ENCODE data around the gene CDIPT. TPM values are rescaled to one million over a fixed set of nuclear protein-coding genes. Genes with fewer than 3 reads are reported as not detected.

Gene CDIPT
- polyA plus RNA-seq, 1 donor from 2014 or later, result 95.6 TPM

DNA sequence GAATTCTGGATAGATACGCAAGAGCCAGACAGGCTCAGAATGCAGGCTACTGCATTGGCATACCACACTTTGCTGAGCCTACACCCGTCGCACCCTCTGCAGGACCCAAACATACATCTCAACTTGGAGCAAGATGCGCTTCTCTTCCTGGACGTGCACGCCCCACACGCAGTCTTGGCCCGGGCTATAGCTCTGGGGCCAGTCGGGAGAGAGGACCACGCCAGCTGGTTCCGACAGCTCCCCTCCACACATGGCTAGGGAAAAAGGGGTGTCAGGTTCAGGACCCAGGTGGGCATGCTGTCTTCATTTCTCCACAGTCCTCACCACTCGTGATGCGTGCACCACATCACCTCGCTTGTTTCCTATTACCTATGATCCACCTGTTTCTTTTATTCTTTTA, 15.1 kb upstream of the CDIPT start:
- Histone ChIP-seq H3K4me2 (ENCODE audit: low read length) (no peak overlapping the region), H3K9ac (ENCODE audit: low read length) (no peak overlapping the region), H4K20me1 (ENCODE audit: insufficient read depth) (no peaks in the 10 kb centered on the region), H3K9me3 (ENCODE audit: low read length) (no peaks in the 10 kb centered on the region), H3K27me3 (ENCODE audit: insufficient read depth, low read depth, low read length) (peaks cover 5% of the 10 kb centered on the region), H3K9me2 (ENCODE audit: insufficient read depth, low read length) (no peaks in the 10 kb centered on the region), H3K4me3 (ENCODE audit: low read length) (no peak overlapping the region), H3F3A (ENCODE audit: insufficient read depth, low read length, poor library complexity, severe bottlenecking) (no peaks in the 10 kb centered on the region), H3K36me3 (ENCODE audit: insufficient read depth, low read length) (no peaks in the 10 kb centered on the region), H2AFZ (ENCODE audit: low read depth, low read length) (no peak overlapping the region), H3K79me2 (replicated peaks; ENCODE audit: insufficient read depth, low read length) (no peaks in the 10 kb centered on the region), H3K27ac (ENCODE audit: low read length) (no peak overlapping the region)
- TF ChIP-seq SMC3 (conservative IDR thresholded peaks at IDR 0.05; ENCODE audit: poor library complexity) (no peak), POLR2AphosphoS5 (IDR thresholded peaks at IDR 0.05) (no peak), TAF1 (IDR thresholded peaks at IDR 0.05; ENCODE audit: low read depth) (no peak), EP300 (conservative IDR thresholded peaks at IDR 0.05; ENCODE audit: poor library complexity, severe bottlenecking) (no peak), RAD21 (conservative IDR thresholded peaks at IDR 0.05) (no peak), MXI1 (conservative IDR thresholded peaks at IDR 0.05; ENCODE audit: poor library complexity, severe bottlenecking) (no peak)
- TF ChIP-seq, protein P1, sequence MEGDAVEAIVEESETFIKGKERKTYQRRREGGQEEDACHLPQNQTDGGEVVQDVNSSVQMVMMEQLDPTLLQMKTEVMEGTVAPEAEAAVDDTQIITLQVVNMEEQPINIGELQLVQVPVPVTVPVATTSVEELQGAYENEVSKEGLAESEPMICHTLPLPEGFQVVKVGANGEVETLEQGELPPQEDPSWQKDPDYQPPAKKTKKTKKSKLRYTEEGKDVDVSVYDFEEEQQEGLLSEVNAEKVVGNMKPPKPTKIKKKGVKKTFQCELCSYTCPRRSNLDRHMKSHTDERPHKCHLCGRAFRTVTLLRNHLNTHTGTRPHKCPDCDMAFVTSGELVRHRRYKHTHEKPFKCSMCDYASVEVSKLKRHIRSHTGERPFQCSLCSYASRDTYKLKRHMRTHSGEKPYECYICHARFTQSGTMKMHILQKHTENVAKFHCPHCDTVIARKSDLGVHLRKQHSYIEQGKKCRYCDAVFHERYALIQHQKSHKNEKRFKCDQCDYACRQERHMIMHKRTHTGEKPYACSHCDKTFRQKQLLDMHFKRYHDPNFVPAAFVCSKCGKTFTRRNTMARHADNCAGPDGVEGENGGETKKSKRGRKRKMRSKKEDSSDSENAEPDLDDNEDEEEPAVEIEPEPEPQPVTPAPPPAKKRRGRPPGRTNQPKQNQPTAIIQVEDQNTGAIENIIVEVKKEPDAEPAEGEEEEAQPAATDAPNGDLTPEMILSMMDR (IDR thresholded peaks at IDR 0.05; ENCODE audit: poor library complexity, severe bottlenecking), result no peak

DNA sequence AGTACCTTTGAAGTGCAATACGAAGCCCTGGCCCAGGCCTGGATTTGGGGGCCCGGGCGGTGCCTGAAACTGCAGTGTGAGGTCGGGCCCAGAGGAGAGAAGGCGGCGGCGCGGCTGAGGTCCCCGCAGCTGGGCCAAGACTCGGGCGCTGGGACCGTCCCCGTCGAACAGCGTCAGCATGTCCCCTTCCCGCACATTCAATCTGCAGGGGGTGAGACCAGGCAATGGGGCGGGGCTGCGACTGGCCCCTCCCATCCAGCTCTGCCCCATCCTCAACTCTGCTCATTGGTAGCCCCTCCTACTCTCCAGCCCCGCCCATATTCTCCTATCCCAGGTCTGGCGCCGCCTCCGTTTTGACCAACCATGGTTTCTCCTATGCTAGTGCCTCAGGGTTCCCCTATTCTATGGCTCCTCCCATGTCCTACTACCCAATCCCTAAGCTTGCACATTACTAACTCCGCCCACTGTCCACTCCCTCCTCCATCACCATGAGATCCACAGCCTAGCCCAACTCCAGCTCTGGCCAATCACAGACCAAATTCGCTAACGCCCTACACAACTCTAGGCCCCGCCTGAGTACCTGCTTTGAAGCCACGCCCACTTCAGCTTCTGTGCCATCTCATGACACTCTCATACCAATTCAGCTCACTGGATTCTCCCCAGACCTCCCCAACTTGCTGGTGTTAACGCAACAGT, 14.4 kb upstream of the CDIPT start:
- no peak overlapping the region for H3K4me3 ChIP-seq (ENCODE audit: low read length)
- H3K27me3 ChIP-seq (ENCODE audit: insufficient read depth, low read depth, low read length), result peaks cover 5% of the 10 kb centered on the region
- H3K9me3 ChIP-seq (ENCODE audit: low read length), result no peaks in the 10 kb centered on the region
- no peaks in the 10 kb centered on the region for H3K36me3 ChIP-seq (ENCODE audit: insufficient read depth, low read length)
- H3K27ac ChIP-seq (ENCODE audit: low read length), result no peak overlapping the region
- H3K79me2 ChIP-seq (replicated peaks; ENCODE audit: insufficient read depth, low read length), result no peaks in the 10 kb centered on the region
- H3K4me2 ChIP-seq (ENCODE audit: low read length), result no peak overlapping the region
- H3K9me2 ChIP-seq (ENCODE audit: insufficient read depth, low read length), result no peaks in the 10 kb centered on the region
- H3K9ac ChIP-seq (ENCODE audit: low read length), result no peak overlapping the region
- H3F3A ChIP-seq (ENCODE audit: insufficient read depth, low read length, poor library complexity, severe bottlenecking), result no peaks in the 10 kb centered on the region
- TF ChIP-seq TAF1 (IDR thresholded peaks at IDR 0.05; ENCODE audit: low read depth) (no peak), EZH2 (IDR thresholded peaks at IDR 0.05; ENCODE audit: borderline replicate concordance, insufficient read depth, low read length, poor library complexity, severe bottlenecking) (no peak), RAD21 (conservative IDR thresholded peaks at IDR 0.05) (no peak)
- TF ChIP-seq, protein P1 (IDR thresholded peaks at IDR 0.05; ENCODE audit: poor library complexity, severe bottlenecking), result no peak
- H4K20me1 ChIP-seq (ENCODE audit: insufficient read depth), result no peaks in the 10 kb centered on the region
- no peak overlapping the region for H2AFZ ChIP-seq (ENCODE audit: low read depth, low read length)
